Neural progenitor cell (in vitro differentiated cells): ENCODE results near the gene SMIM38.

Experiments
- EZH2 ChIP-seq: fragments of 200-600 bp; sonication (generic); IDR thresholded peaks from 2 replicates; pipeline ENCODE4 v1.6.1; 2017; ENCODE audit warnings: antibody characterized with exemption, mild to moderate bottlenecking, moderate library complexity
- EZH2phosphoT487 ChIP-seq: fragments of 200-600 bp; sonication (generic); IDR thresholded peaks from 2 replicates; pipeline ENCODE4 v1.6.1; 2017; ENCODE audit warnings: antibody characterized with exemption
- TF ChIP-seq, protein P1 (sequence below): fragments of 200-600 bp; sonication (generic); IDR thresholded peaks from 2 replicates; pipeline ENCODE4 v1.5.1; 2017; ENCODE audit warnings: antibody characterized with exemption, mild to moderate bottlenecking

DNA sequence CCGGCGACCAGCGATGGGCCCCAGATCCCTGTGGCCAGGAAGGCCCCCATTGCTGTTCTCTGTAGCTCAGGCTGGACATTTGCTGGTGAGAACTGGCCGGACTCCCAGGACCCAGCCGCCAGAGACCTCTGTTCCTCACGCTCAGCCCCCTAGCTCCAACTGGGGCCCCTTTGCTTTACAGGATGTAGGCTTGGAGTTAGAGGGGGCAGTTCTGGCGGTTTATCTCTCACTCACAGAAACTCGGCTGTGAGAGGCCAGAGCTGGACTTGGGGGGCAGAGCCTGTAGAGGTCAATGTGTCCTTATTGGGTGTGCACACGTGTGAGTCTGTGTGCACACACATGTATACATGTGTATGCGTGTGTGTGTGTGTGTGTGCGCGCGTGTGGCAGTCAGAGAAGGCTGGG is 502 bp downstream of the SMIM38 start:
- TF ChIP-seq, protein P1, sequence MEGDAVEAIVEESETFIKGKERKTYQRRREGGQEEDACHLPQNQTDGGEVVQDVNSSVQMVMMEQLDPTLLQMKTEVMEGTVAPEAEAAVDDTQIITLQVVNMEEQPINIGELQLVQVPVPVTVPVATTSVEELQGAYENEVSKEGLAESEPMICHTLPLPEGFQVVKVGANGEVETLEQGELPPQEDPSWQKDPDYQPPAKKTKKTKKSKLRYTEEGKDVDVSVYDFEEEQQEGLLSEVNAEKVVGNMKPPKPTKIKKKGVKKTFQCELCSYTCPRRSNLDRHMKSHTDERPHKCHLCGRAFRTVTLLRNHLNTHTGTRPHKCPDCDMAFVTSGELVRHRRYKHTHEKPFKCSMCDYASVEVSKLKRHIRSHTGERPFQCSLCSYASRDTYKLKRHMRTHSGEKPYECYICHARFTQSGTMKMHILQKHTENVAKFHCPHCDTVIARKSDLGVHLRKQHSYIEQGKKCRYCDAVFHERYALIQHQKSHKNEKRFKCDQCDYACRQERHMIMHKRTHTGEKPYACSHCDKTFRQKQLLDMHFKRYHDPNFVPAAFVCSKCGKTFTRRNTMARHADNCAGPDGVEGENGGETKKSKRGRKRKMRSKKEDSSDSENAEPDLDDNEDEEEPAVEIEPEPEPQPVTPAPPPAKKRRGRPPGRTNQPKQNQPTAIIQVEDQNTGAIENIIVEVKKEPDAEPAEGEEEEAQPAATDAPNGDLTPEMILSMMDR, result no peak
- TF ChIP-seq EZH2phosphoT487 (no peak), EZH2 (no peak)
